Measurements from ENCODE around the gene CNDP2. TPM values are rescaled to one million over a fixed set of nuclear protein-coding genes. Genes with fewer than 3 reads are reported as not detected.

The CNDP2 gene
- polyA plus RNA-seq, 10 donors = 49.8 to 70.6 (median 57.3) TPM

DNA sequence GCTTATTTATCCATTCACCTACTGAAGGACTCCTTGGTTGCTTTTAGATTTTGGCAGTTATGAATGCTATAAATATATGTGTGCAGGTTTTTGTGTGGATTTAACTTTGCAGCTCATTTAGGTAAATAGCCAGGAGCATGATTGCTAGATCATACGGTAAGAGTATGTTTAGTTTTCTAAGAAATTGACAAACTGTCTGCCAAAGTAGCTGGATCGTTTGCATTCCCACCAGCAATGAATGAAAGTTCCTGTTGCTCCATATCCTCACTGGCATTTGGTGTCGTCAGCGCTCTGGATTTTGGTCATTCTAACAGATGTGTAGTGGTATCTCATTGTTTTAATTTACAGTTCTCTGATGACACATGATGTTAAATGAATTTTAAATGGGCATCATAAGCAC is 30.4 kb upstream of the CNDP2 start:
- no peak for DNase-seq

- DNase-seq = peak; percentile 69 to 87 (median 72)
Observed at GRCh38 chr18:74468547-74469061, 27.6 kb upstream of the CNDP2 start.

GRCh38 chr18:74472312-74472711 is 23.9 kb upstream of the CNDP2 start:
- no peak for DNase-seq

- no peak for DNase-seq
Observed at GRCh38 chr18:74473976-74474640, 22.1 kb upstream of the CNDP2 start.

DNA sequence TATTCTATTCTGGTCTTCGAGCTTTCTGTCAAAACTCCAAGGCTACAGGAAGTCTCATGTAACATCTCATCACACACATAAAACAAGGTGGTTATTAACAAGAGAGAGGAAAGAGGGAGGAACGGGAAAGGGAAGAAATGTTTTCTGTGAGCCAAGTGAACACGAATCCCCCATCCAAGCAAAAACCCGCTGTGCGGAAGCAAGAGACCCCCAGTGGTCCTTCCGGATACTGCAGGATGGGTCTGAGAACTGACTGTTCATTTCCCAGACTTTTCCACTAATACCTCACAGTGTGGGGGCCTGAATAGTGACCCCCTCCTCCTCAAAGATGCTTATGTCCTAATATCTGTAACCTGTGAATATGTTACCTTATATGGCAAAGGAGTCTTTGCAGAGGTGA is 20.0 kb upstream of the CNDP2 start:
- DNase-seq = peak in 2 of 3 donors; percentile 65 to 82

- no peak for DNase-seq
Observed at GRCh38 chr18:74477771-74478170, 18.4 kb upstream of the CNDP2 start.

DNA sequence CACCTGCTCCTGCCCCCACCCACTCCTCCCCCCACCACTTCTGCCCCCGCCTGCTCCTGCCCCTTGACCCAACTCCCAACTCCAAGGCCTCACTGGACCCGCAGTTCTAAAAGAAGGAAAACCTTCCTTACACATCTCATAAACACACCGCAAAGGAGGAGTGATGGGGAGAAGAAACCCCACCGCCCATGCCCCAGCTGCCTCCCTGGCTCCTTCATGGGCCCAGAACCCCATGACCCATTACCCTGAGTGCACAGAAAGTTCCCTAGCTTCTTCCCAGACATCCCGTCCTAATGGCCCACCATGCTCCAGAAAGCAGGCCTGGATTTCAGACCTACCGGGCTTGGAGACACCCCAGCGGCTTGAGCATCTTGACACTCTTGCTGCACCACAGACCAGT is 17.8 kb upstream of the CNDP2 start:
- DNase-seq = no peak

- no peak for DNase-seq
Observed at GRCh38 chr18:74478880-74479279, 17.3 kb upstream of the CNDP2 start.

GRCh38 chr18:74479486-74480148 is 16.5 kb upstream of the CNDP2 start:
- no peak for DNase-seq

DNA sequence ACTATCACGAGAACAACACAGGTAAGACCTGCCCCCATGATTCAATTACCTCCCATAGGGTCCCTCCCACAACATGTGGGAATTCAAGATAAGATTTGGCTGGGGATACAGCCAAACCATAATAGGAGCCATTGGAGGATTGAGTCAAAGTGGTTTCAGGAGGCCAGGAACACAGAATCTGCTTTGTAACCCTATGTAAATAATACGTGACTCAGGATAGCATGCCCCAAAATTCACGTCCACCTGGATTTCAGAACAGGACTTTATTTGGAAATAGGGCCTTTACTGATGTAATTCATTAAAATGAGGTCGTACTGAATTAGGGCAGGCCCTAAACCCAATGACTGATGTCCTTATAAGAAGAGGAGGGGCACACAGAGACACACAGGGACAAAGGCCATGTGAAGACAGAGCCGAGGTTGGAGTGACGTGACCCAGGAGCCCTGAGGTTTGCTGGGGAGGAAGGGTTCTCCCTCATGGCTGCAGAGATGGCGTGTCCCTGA is 16.0 kb upstream of the CNDP2 start:
- no peak for DNase-seq

DNA sequence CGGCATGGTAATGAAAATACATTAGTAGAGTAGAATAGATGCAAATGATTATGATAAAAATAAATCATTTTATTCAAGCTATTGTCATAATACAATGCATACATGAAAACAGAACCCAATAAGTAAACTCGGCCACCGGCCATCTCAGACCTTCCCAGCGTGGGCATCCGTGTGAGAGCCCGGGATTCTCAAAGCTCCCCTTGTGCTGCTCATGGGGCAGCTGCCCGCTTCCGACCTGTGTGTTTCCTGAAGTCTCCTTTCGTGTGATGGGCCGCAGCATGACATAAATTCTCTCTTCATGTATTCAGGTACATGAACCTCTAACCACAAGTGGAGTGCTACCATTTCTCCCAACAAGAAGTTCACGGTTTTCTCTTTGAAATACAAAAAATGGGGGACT is 13.5 kb upstream of the CNDP2 start:
- no peak for DNase-seq

- DNase-seq = peak in 1 of 3 donors; percentile 37
Observed at GRCh38 chr18:74486119-74486849, 9.9 kb upstream of the CNDP2 start.

DNA sequence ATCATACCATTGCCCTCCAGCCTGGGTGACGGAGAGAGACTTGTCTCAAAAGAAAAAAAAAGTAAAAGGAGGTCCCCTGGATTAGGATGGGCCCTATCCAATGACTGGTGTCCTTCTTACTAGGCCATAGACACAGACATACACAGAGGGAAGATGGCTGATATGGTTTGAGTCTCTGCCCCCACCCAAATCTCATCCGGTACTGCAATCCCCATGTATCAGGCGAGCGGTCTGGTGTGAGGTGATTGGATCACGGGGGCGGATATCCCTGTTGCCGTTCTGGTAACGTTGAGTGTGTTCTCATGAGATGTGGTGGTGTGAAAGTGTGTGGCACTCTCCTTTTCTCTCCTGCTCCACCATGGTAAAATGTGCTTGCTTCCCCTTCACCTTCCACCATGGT is 7.8 kb upstream of the CNDP2 start:
- no peak for DNase-seq

GRCh38 chr18:74488864-74489263 is 7.3 kb upstream of the CNDP2 start:
- no peak for DNase-seq

DNA sequence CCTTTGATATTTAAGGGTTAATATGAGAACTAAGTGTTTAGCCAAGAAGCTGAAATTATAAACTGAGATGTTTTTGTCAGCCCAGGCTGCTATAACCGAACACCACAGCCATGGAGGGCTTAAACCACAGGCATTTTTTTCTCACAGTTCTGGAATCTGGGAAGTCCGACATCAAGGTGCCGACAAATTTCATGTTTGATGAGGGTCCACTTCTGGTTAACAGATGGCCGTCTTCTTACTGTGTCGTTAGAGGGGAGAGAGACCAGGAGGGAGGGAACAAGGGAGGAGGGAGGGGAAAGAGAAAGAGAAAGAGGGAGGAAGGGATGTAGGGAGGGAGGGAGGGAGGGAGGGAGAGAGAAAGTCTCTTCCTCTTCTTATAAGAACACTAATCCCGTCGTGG is 6.5 kb upstream of the CNDP2 start:
- DNase-seq = peak in 2 of 3 donors; percentile 47 to 75

GRCh38 chr18:74492259-74492658 is 3.9 kb upstream of the CNDP2 start:
- DNase-seq = no peak

GRCh38 chr18:74493689-74494088 is 2.5 kb upstream of the CNDP2 start:
- DNase-seq = peak in 2 of 3 donors; percentile 38 to 61

GRCh38 chr18:74494514-74494913 is 1.6 kb upstream of the CNDP2 start:
- no peak for DNase-seq

DNA sequence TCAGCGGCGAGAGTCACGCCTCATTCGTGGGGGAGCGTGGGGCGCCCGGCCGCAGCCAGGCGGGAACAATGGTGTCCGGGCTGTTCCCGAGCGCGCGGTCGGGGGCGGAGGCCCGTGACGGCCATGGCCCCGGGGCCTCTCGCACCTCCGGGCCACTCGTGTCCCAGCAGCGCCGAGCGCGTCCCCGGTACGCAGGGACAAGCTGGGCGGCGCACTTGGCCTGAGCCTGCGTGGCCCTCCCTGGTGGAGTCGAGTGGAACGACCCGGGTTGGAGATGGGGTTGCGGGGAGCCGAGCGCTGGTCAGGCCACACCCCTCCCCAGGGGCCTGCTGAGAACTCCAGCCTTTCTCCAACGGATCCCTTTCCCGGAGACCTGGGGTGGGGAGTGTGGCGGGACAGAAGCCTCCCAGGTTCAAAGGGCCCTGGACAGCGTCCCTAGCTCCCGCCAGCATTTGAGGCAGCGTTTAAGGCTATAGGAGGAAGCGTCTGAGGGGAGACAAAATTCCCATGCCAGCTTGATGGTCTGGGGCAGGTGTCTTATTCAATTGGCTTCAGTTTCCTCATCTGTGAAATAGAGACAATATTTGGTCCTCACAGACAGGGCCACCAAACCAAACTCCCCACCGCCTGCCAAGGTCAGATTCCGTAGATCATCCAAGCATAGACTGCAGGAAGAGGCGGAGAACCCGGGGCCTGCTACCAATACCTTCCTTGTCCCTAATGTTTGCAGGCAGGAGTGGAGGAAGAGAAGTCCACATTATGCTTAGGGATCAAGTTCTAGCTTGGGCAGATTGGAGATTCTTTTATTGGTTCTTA is 553 bp downstream of the CNDP2 start:
- DNase-seq = peak; percentile 36 to 89 (median 66)

- DNase-seq = no peak
Observed at GRCh38 chr18:74497324-74497676, 1.1 kb downstream of the CNDP2 start.

DNA sequence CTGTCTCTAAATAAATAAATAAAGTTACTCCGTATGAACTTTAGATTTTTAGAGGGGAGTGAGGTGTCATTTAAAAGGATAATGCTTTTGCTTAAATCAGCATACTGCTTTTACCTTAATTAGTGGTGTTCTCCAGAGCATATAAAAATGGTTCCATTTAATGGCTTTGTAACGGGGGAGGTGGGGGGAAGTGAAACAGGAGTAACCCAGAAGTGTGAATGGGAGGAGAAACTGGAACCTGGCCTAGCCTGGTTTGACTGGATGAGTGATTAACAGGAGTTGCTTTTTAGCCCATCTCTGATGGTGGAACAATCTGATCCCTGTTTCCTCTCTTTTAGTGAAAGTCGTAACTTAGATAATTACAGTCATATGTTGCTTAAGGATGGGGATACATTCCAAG is 1.6 kb downstream of the CNDP2 start:
- DNase-seq = no peak

Measured in muscle of back (tissue), 11 donors.